ENCODE data around the gene TP73.

The TP73 gene

DNA sequence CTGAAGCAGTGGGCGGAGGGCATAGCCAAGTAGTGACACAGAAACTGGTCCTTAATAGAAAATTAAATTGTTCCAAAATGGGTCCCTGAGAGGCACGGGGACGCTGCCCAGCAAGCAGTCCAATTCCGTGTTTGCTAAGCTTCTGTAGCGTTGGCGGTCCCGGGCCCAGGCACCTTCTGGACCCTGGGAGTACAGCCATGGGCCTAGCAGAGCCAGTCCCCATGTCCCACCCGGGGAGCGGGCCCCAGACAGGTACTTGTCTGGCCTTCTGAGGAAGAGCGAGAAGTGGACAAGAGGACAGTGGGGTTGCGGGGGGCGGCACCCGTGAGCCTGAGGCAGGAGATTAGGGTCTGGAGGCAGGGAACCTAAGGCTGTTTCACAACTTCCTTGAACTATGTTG lies 88.4 kb downstream of the TP73 start:
- Mint-ChIP-seq H3K9me3 (no peaks in the 10 kb centered on the region), H3K4me1 (peaks cover 17% of the 10 kb centered on the region), H3K27ac (no peak overlapping the region), H3K4me3 (no peak overlapping the region), H3K36me3 (ENCODE audit: low read depth) (peaks cover 19% of the 10 kb centered on the region), H3K27me3 (ENCODE audit: low read depth) (peaks cover 2% of the 10 kb centered on the region)
- TF ChIP-seq, protein P1, sequence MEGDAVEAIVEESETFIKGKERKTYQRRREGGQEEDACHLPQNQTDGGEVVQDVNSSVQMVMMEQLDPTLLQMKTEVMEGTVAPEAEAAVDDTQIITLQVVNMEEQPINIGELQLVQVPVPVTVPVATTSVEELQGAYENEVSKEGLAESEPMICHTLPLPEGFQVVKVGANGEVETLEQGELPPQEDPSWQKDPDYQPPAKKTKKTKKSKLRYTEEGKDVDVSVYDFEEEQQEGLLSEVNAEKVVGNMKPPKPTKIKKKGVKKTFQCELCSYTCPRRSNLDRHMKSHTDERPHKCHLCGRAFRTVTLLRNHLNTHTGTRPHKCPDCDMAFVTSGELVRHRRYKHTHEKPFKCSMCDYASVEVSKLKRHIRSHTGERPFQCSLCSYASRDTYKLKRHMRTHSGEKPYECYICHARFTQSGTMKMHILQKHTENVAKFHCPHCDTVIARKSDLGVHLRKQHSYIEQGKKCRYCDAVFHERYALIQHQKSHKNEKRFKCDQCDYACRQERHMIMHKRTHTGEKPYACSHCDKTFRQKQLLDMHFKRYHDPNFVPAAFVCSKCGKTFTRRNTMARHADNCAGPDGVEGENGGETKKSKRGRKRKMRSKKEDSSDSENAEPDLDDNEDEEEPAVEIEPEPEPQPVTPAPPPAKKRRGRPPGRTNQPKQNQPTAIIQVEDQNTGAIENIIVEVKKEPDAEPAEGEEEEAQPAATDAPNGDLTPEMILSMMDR (IDR thresholded peaks at IDR 0.05; ENCODE audit: unreplicated experiment in 3 of 3), result no peak

DNA sequence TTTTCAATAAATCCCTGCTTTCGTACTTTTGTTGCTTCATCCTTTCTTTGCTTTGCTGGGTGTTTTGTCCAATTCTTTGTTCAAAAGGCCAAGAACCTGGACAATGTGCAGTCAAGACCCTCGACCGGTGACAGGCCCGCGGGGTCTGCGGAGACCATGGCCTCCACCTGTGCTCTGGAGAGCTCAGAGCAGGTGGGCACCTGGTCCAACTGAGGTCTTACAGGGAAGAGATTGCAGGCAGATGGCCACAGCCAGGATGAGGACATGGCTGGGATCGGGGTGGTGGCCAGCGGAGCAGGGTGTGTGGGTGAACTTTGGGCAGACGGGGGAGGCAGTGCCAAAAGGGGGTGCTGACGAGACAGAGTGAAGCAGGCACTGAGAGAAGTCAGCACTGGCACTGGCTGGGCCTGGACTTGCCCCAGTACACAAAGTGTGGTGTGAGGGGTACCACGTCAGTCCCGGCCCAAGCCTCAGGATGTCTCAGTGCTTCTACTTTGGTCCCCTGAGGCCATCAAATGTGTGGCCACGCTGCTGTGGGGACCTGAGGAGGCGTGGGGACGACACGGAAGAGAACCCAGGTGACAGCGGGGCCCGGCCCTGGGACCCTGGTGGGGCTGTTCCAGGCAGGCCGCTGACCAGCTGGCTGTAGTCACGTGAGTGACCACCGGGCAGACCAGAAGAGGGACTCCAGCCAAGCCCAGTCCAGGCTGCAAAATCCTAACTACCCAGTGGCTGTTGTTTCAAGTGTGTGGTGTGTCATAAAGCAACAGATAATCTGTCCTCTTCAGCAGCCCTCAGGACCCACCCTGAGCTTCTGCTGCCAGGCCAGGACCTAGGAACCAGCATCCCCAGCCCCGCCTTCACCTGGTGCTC lies 89.5 kb downstream of the TP73 start:
- peaks cover 20% of the 10 kb centered on the region for H3K4me1 Mint-ChIP-seq
- H3K27ac Mint-ChIP-seq, result no peak overlapping the region
- H3K9me3 Mint-ChIP-seq, result no peaks in the 10 kb centered on the region
- TF ChIP-seq, protein P1 (IDR thresholded peaks at IDR 0.05; ENCODE audit: unreplicated experiment in 3 of 3), result no peak
- peaks cover 15% of the 10 kb centered on the region for H3K36me3 Mint-ChIP-seq (ENCODE audit: low read depth)
- H3K4me3 Mint-ChIP-seq, result no peak overlapping the region
- peaks cover 4% of the 10 kb centered on the region for H3K27me3 Mint-ChIP-seq (ENCODE audit: low read depth)

DNA sequence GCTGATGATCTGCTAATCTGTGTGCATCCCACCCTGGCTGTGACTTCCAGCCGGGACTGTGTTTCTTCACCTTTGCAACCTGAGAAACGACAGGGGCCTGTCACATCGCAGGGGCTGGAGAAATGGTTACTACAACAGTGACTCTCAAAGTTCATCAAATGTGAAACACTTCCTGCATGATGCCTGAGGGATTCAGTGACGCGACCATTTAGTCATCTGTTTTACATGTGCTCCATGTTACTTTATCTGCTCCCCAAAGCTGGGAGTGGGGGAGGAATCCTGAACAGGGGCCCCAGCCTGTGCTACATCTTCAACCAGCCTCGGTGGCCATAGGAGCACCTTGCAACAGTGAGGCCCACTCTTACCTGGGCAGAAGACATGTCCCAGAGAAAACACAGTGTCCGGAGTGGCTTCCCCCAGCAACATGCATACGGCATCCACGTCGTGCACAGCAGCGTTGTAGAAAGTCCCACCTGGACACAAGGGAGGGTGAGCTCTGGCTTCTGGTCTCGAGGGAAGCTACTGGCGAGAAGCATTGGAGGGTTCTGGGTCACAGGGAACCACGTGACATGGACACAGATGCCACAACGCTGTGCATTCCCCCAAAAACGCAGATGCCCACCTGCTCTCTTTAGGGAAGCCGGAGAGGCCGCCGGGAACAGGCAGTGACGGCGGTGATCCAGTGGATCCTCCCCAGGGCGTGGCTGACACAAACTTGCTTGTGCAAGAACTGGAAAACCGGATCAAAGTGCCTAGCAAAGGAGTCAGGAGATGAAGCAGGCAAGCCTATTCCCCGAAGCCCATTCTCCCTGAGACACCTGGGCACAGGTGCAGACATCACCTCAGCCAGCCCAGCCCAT lies 90.4 kb downstream of the TP73 start:
- peaks cover 20% of the 10 kb centered on the region for H3K4me1 Mint-ChIP-seq
- TF ChIP-seq, protein P1 (IDR thresholded peaks at IDR 0.05; ENCODE audit: unreplicated experiment in 3 of 3), result no peak
- peaks cover 4% of the 10 kb centered on the region for H3K27me3 Mint-ChIP-seq (ENCODE audit: low read depth)
- H3K9me3 Mint-ChIP-seq, result no peaks in the 10 kb centered on the region
- H3K27ac Mint-ChIP-seq, result no peak overlapping the region
- peaks cover 15% of the 10 kb centered on the region for H3K36me3 Mint-ChIP-seq (ENCODE audit: low read depth)
- H3K4me3 Mint-ChIP-seq, result peak overlapping the region; percentile 17 to 51 (median 32)

DNA sequence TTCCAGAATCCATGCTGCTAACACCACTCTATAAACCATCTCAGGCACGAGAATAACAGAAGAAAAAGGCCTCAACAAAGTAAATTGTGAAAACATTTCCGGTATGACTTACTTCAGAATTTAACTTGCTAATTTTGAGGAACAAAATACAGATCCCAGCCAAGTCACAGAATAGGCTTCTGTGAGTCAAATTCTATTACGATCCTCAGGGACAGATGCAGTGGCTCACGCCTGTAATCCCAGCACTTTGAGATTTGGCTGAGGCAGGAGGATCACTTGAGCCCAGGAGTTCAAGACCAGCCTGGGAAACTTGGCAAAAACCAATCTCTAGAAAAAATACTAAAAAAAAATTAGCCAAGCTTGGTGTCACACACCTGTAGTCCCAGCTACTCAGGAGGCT lies 91.1 kb downstream of the TP73 start:
- H3K4me3 Mint-ChIP-seq, result peak overlapping the region; percentile 17 to 51 (median 32)
- peaks cover 4% of the 10 kb centered on the region for H3K27me3 Mint-ChIP-seq (ENCODE audit: low read depth)
- no peak overlapping the region for H3K27ac Mint-ChIP-seq
- H3K36me3 Mint-ChIP-seq (ENCODE audit: low read depth), result peaks cover 15% of the 10 kb centered on the region
- no peaks in the 10 kb centered on the region for H3K9me3 Mint-ChIP-seq
- TF ChIP-seq, protein P1 (IDR thresholded peaks at IDR 0.05; ENCODE audit: unreplicated experiment in 3 of 3), result no peak
- H3K4me1 Mint-ChIP-seq, result peaks cover 20% of the 10 kb centered on the region

DNA sequence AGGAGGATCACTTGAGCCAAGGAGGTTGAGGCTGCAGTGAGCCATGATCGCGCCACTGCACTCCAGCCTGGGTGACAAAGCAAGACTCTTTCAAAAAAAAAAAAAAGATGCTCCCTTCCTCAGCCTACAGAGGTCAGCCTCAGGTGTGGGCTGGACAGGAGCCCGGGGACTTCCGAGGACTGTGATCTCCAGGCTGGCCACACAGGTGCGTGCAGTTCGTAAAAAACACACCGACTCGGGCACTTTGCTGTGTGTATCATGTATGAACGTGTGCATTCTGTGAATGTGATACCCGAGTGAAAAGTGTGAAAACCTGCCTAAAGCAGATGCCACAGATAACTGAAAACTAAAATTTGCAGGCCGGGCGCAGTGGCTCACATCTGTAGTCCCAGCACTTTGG lies 91.5 kb downstream of the TP73 start:
- TF ChIP-seq, protein P1 (IDR thresholded peaks at IDR 0.05; ENCODE audit: unreplicated experiment in 3 of 3), result no peak
- H3K9me3 Mint-ChIP-seq, result no peaks in the 10 kb centered on the region

More for the DNA sequence above, 91.5 kb downstream of the TP73 start:
- Mint-ChIP-seq H3K27ac (no peak overlapping the region), H3K27me3 (ENCODE audit: low read depth) (peaks cover 4% of the 10 kb centered on the region), H3K4me3 (peak overlapping the region in 2 of 3 experiments; percentile 4 to 13), H3K4me1 (peaks cover 20% of the 10 kb centered on the region), H3K36me3 (ENCODE audit: low read depth) (peaks cover 15% of the 10 kb centered on the region)

All from nephron (organoid).